ENCODE data around the gene COL5A1. TPM values are rescaled to one million over a fixed set of nuclear protein-coding genes. Genes with fewer than 3 reads are reported as not detected.

Gene COL5A1
- total RNA-seq, 1 experiment from 2014 or later: 9.5 TPM

- H2BK5ac ChIP-seq (ENCODE audit: insufficient read length, low read length): no peak overlapping the region
- no peak overlapping the region for H2BK120ac ChIP-seq (ENCODE audit: low read depth, low read length, poor library complexity, severe bottlenecking)
- H3K79me1 ChIP-seq (ENCODE audit: insufficient read depth, low read depth, low read length, poor library complexity, severe bottlenecking): no peaks in the 10 kb centered on the region
- H4K20me1 ChIP-seq (ENCODE audit: control insufficient read depth, insufficient read depth, insufficient read length): no peaks in the 10 kb centered on the region
- no peak overlapping the region for H3K4me2 ChIP-seq (ENCODE audit: insufficient read depth, insufficient read length, low read length)
- no peaks in the 10 kb centered on the region; a peak in 1 of 7 replicates for H3K36me3 Mint-ChIP-seq (ENCODE audit: insufficient read depth in 1 of 3, low read depth in 3 of 3)
- H4K8ac ChIP-seq (replicated peaks; ENCODE audit: insufficient read length, low read depth, low read length): no peak overlapping the region
- H3K27me3 Mint-ChIP-seq (ENCODE audit: low read depth): no peaks in the 10 kb centered on the region
- no peak overlapping the region for H3K27ac Mint-ChIP-seq
- no peak overlapping the region for H3K4me3 Mint-ChIP-seq
- WGBS (ENCODE audit: extremely low coverage, insufficient read length, low lambda C conversion rate): no CpG with 5 or more reads among the region's 8 CpGs
- H3K9ac ChIP-seq (ENCODE audit: extremely low read depth, insufficient read length, low read length): no peak overlapping the region
- H2BK12ac ChIP-seq (ENCODE audit: insufficient read length, low read depth, low read length): no peak overlapping the region
- no peak overlapping the region for H3K23ac ChIP-seq (ENCODE audit: insufficient read length, low read depth, low read length)
- no peak overlapping the region for H2BK15ac ChIP-seq (ENCODE audit: low read depth, low read length)
- H3K27ac ChIP-seq (ENCODE audit: insufficient read length, low read depth, low read length): no peak overlapping the region
- H2AFZ ChIP-seq (ENCODE audit: low read length): no peak overlapping the region
- H3K79me2 ChIP-seq (ENCODE audit: insufficient read depth, low read length): no peaks in the 10 kb centered on the region
- no peak overlapping the region for H4K91ac ChIP-seq (ENCODE audit: insufficient read length, low read depth, low read length)
- no peak overlapping the region for H2AK5ac ChIP-seq (ENCODE audit: insufficient read length, low read length)
- no peaks in the 10 kb centered on the region for H3K9me3 ChIP-seq (ENCODE audit: control insufficient read depth, low read depth, low read length)
- H3K14ac ChIP-seq (ENCODE audit: insufficient read depth, low read length): no peak overlapping the region
- H3K4ac ChIP-seq (ENCODE audit: low read depth, low read length): no peak overlapping the region
- H3K18ac ChIP-seq (ENCODE audit: insufficient read length, low read depth, low read length): no peak overlapping the region
- DNase-seq: no peak
- TF ChIP-seq CTCF (conservative IDR thresholded peaks at IDR 0.05): no peak
- no peak overlapping the region for H3K56ac ChIP-seq (ENCODE audit: insufficient read length, low read depth, low read length)
- H3K23me2 ChIP-seq (ENCODE audit: insufficient read length, low read depth, low read length, poor library complexity, severe bottlenecking): no peaks in the 10 kb centered on the region
- no peak overlapping the region for H4K5ac ChIP-seq (ENCODE audit: insufficient read length, low read depth, low read length)
- no peak overlapping the region for H3T11ph ChIP-seq (ENCODE audit: low read length)
- no peaks in the 10 kb centered on the region for H3K4me1 ChIP-seq (ENCODE audit: insufficient read depth, low read length)
- H3K4me1 Mint-ChIP-seq: peaks cover 21 to 23% of the 10 kb centered on the region in 2 experiments
- no peaks in the 10 kb centered on the region for H3K9me3 Mint-ChIP-seq
- H2BK20ac ChIP-seq (ENCODE audit: low read depth, low read length, poor library complexity, severe bottlenecking): no peak overlapping the region
- H3K27me3 ChIP-seq (ENCODE audit: insufficient read depth, low read length): no peaks in the 10 kb centered on the region
Observed at GRCh38 chr9:134795446-134795845, 153.8 kb downstream of the COL5A1 start.
